Upper lobe of left lung (tissue), 4 donors: Measurements from ENCODE around the gene PACS1.
A peak's percentile ranks its signal among the peaks of the same experiment; 100 is the strongest.

Experiments used
- CTCF ChIP-seq, 6 experiments: fragments of 450-650 bp in 4 of 6; fragments of 200-600 bp in 2 of 6; sonication (generic) in 2 of 6; IDR thresholded peaks; one replicate each; pipeline ENCODE4 v1.5.1; 2016 to 2019; ENCODE audit warnings: antibody characterized with exemption in 6 of 6
- EP300 ChIP-seq, 4 donors: sonication (generic); formaldehyde crosslinking; IDR thresholded peaks; one replicate each; pipeline ENCODE4 v1.5.1; 2017; ENCODE audit warnings: antibody characterized with exemption in 4 of 4, control low read depth in 2 of 4
- POLR2A ChIP-seq, 4 donors: fragments of 450-650 bp; IDR thresholded peaks; one replicate each; pipeline ENCODE4 v1.5.1; 2016 to 2017; ENCODE audit warnings: antibody characterized with exemption in 4 of 4, mild to moderate bottlenecking in 2 of 4
- POLR2AphosphoS5 ChIP-seq, 2 donors: sonication (generic); formaldehyde crosslinking; IDR thresholded peaks; one replicate each; pipeline ENCODE4 v1.5.1; 2017; ENCODE audit warnings: antibody characterized with exemption in 2 of 2

- TF ChIP-seq POLR2A (IDR thresholded peaks at IDR 0.05), result peak in 3 of 4 donors; percentile 37 to 69 (median 54)
- peak in 4 of 6 experiments; percentile 48 to 83 (median 70) for TF ChIP-seq CTCF (IDR thresholded peaks at IDR 0.05)
- TF ChIP-seq EP300 (IDR thresholded peaks at IDR 0.05), result peak in 1 of 4 donors; percentile 24
- TF ChIP-seq POLR2AphosphoS5 (IDR thresholded peaks at IDR 0.05), result peak in 1 of 2 donors; percentile 59
Measured at GRCh38 chr11:66069715-66070603, at the start of gene PACS1.
